HG02763 (cell line): ENCODE measurements around the gene SLC25A45.

ENCODE experiments used
- ATAC-seq: cut with Tn5 transposase; IDR thresholded peaks from one replicate; pipeline ENCODE4 v1.9.1; 2021; ENCODE audit warnings: mild to moderate bottlenecking, moderate library complexity; ENCODE audit not compliant: unreplicated experiment

The SLC25A45 gene

DNA sequence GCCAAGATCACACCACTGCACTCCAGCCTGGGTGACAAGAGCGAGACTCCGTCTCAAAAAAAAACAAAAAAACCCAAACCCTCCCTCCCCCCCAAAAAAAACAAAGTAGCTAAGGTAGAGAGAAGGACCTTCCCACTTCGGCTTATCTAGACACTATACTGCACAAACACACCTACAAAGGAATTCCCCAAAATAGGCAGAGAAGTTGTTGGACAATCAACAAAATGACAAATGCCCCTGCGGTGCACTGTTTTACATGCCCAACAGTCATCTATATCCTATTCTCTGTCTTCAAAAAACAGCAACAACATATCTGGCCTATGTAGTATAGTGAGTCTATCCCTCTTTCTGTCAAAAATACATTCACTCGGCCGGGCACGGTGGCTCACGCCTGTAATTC, 55.4 kb downstream of the SLC25A45 start:
- no peak for ATAC-seq

GRCh38 chr11:65325435-65325834, 57.0 kb downstream of the SLC25A45 start:
- ATAC-seq, result no peak
